ENCODE results near the gene GINS2. TPM values are rescaled to one million over a fixed set of nuclear protein-coding genes. Genes with fewer than 3 reads are reported as not detected.

GINS2 gene
- total and polyA plus RNA-seq, 2 of the 4 experiments (the other 2 are of a cell fraction) = 12.0 to 13.4 TPM

DNA sequence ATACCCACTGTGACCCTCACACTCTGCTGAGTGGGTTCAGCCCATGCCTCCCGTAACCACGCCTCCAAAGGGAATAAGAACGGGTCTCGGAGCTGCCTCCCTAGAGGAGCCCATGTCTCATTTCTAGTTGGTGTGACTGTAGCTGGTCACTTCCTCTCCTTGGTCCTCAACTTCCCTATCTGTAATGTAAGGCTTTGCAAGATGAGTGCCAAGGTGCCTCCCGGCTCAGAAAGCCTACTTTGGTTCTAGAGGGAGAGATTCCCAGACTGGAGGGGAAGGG is 41.4 kb upstream of the GINS2 start:
- Histone ChIP-seq H4K8ac (ENCODE audit: low read depth in 2 of 2, low read length in 2 of 2) (no peak overlapping the region), H2AK5ac (ENCODE audit: low read depth, low read length) (peak overlapping the region; percentile 33; the same call in 1 of the 2 replicates), H3K27me3 (ENCODE audit: control insufficient read depth, insufficient read depth, low read length) (no peaks in the 10 kb centered on the region), H3K9me1 (ENCODE audit: insufficient read depth, low read length) (peaks cover 10% of the 10 kb centered on the region), H2BK5ac (ENCODE audit: low read depth, low read length, poor library complexity, severe bottlenecking) (no peak overlapping the region), H3K79me1 (ENCODE audit: low read depth in 1 of 2, low read length in 2 of 2) (peaks cover 6 to 18% of the 10 kb centered on the region in 2 experiments), H3K4ac (ENCODE audit: low read depth, low read length) (no peak overlapping the region), H3K4me2 (ENCODE audit: low read depth, low read length) (no peak overlapping the region), H3K56ac (ENCODE audit: extremely low read depth, insufficient read depth, low read length) (no peak overlapping the region), H2AK9ac (replicated peaks; ENCODE audit: low read depth, low read length, poor library complexity) (no peak overlapping the region), H4K91ac (ENCODE audit: insufficient read depth, low read depth, low read length) (no peak overlapping the region), H3K18ac (ENCODE audit: low read depth, low read length) (no peak overlapping the region), H3K14ac (replicated peaks; ENCODE audit: low read depth, low read length) (no peak overlapping the region; the same call in 1 of the 2 replicates), H2BK120ac (ENCODE audit: low read depth, low read length) (no peak overlapping the region), H4K20me1 (ENCODE audit: insufficient read depth, low read length) (no peaks in the 10 kb centered on the region; the same call in 1 of the 2 replicates), H3K4me3 (ENCODE audit: insufficient read depth, low read depth, low read length) (no peak overlapping the region), H3K36me3 (ENCODE audit: control insufficient read depth, insufficient read depth, low read length) (peaks cover 2% of the 10 kb centered on the region; the same call in 1 of the 2 replicates), H2AFZ (replicated peaks; ENCODE audit: low read length, poor library complexity) (no peak overlapping the region), H2BK20ac (ENCODE audit: low read depth, low read length) (no peak overlapping the region), H3K9ac (ENCODE audit: low read depth, low read length) (no peak overlapping the region), H3K9me3 (ENCODE audit: control insufficient read depth, insufficient read depth, low read length) (no peaks in the 10 kb centered on the region; the same call in 1 of the 2 replicates), H3K23ac (ENCODE audit: low read depth, low read length) (no peak overlapping the region), H3K27ac (ENCODE audit: insufficient read depth, low read length) (no peak overlapping the region), H3K4me1 (ENCODE audit: control insufficient read depth, insufficient read depth, low read length) (no peaks in the 10 kb centered on the region), H2BK15ac (ENCODE audit: low read depth, low read length) (no peak overlapping the region), H4K5ac (ENCODE audit: low read depth, low read length) (no peak overlapping the region)
- ATAC-seq (ENCODE audit: low read depth) = no peak
- intact Hi-C loops (cut with micrococcal nuclease) (no loop called here), in situ Hi-C loops (cut with MboI; ENCODE audit: low sequenced_read_pairs) (no loop called here), dilution Hi-C loops (cut with HindIII; ENCODE audit: low sequenced_read_pairs, unreplicated experiment) (no loop called here)
- no CpG with 5 or more reads among the region's 5 CpGs for WGBS, 2 experiments (ENCODE audit: extremely low coverage in 2 of 2, insufficient read length in 1 of 2)
- ChIA-PET POLR2A (ENCODE audit: unreplicated experiment) (no interaction called here), CTCF (no interaction called here)
- no peak for DNase-seq
- no TSS peak for BruUV-seq (replicated peaks)
- TF ChIP-seq CEBPB (IDR thresholded peaks at IDR 0.05; ENCODE audit: low read depth, low read length) (no peak), RAD21 (IDR thresholded peaks at IDR 0.05; ENCODE audit: low read length) (no peak), CTCF (conservative IDR thresholded peaks at IDR 0.05; ENCODE audit: low read depth, low read length) (no peak), NFE2L2 (IDR thresholded peaks at IDR 0.05; ENCODE audit: low read depth, low read length) (no peak), BHLHE40 (IDR thresholded peaks at IDR 0.05; ENCODE audit: low read depth, low read length) (no peak), MXI1 (IDR thresholded peaks at IDR 0.05; ENCODE audit: borderline replicate concordance, low read depth, low read length) (no peak), CHD1 (IDR thresholded peaks at IDR 0.05; ENCODE audit: low read depth, low read length) (no peak), USF2 (IDR thresholded peaks at IDR 0.05; ENCODE audit: low read depth, low read length) (no peak), POLR2A (IDR thresholded peaks at IDR 0.05; ENCODE audit: low read depth, low read length) (no peak)
